22Rv1 (cell line): ENCODE measurements around the gene GINS2.

Source experiments
- CTCF ChIP-seq: fragments of 450-650 bp; IDR thresholded peaks from 2 replicates; pipeline ENCODE4 v1.5.1; 2017; ENCODE audit warnings: mild to moderate bottlenecking
- ZFX ChIP-seq: fragments of 450-650 bp; IDR thresholded peaks from 2 replicates; pipeline ENCODE4 v1.6.1; 2017; ENCODE audit warnings: antibody characterized with exemption, borderline replicate concordance

GRCh38 chr16:85637808-85638647 lies 50.7 kb downstream of the GINS2 start:
- TF ChIP-seq CTCF (no peak), ZFX (no peak)
